ENCODE data around the gene CLASP2.

The CLASP2 gene

GRCh38 chr3:33488246-33488645, 229.8 kb downstream of the CLASP2 start:
- H3K27ac ChIP-seq (ENCODE audit: low read length) = no peak overlapping the region
- H4K20me1 ChIP-seq (ENCODE audit: insufficient read depth, low read length) = no peaks in the 10 kb centered on the region
- H2AFZ ChIP-seq (ENCODE audit: low read depth, low read length) = no peak overlapping the region
- no peaks in the 10 kb centered on the region for H3K79me2 ChIP-seq (ENCODE audit: low read length)
- no peaks in the 10 kb centered on the region for H3K9me3 ChIP-seq (ENCODE audit: insufficient read depth, low read length)
- TF ChIP-seq EZH2phosphoT487 (IDR thresholded peaks at IDR 0.05; ENCODE audit: low read depth) (no peak), CTCF (IDR thresholded peaks at IDR 0.05; ENCODE audit: low read depth, low read length) (no peak)
- no peak overlapping the region for H3K4me3 ChIP-seq (ENCODE audit: low read length)
- H3K4me1 ChIP-seq (ENCODE audit: low read length) = peaks cover 18% of the 10 kb centered on the region
- no peak overlapping the region for H3K4me2 ChIP-seq (ENCODE audit: low read length)
- H3K36me3 ChIP-seq (replicated peaks; ENCODE audit: low read depth, low read length) = peaks cover 9% of the 10 kb centered on the region
- H3K9ac ChIP-seq (ENCODE audit: low read length) = no peak overlapping the region
- no peaks in the 10 kb centered on the region for H3K27me3 ChIP-seq (ENCODE audit: low read depth, low read length)

- Histone ChIP-seq H2AFZ (ENCODE audit: low read depth, low read length) (no peak overlapping the region), H3K36me3 (replicated peaks; ENCODE audit: low read depth, low read length) (peaks cover 19% of the 10 kb centered on the region), H3K9ac (ENCODE audit: low read length) (no peak overlapping the region), H3K4me2 (ENCODE audit: low read length) (no peak overlapping the region), H3K79me2 (ENCODE audit: low read length) (no peaks in the 10 kb centered on the region), H3K4me3 (ENCODE audit: low read length) (no peak overlapping the region), H3K27ac (ENCODE audit: low read length) (no peak overlapping the region), H3K4me1 (ENCODE audit: low read length) (no peaks in the 10 kb centered on the region), H3K9me3 (ENCODE audit: insufficient read depth, low read length) (peaks cover 14% of the 10 kb centered on the region), H4K20me1 (ENCODE audit: insufficient read depth, low read length) (no peaks in the 10 kb centered on the region), H3K27me3 (ENCODE audit: low read depth, low read length) (no peaks in the 10 kb centered on the region)
- TF ChIP-seq CTCF (IDR thresholded peaks at IDR 0.05; ENCODE audit: low read depth, low read length) (no peak), EZH2phosphoT487 (IDR thresholded peaks at IDR 0.05; ENCODE audit: low read depth) (no peak)
These were observed 235.9 kb downstream of the CLASP2 start for GRCh38 chr3:33482111-33482521.

- no peaks in the 10 kb centered on the region for H3K9me3 ChIP-seq (ENCODE audit: insufficient read depth, low read length)
- no peaks in the 10 kb centered on the region for H3K4me1 ChIP-seq (ENCODE audit: low read length)
- no peak overlapping the region for H3K9ac ChIP-seq (ENCODE audit: low read length)
- H2AFZ ChIP-seq (ENCODE audit: low read depth, low read length) = no peak overlapping the region
- H3K79me2 ChIP-seq (ENCODE audit: low read length) = no peaks in the 10 kb centered on the region
- no peak overlapping the region for H3K4me2 ChIP-seq (ENCODE audit: low read length)
- TF ChIP-seq CTCF (IDR thresholded peaks at IDR 0.05; ENCODE audit: low read depth, low read length) (no peak), EZH2phosphoT487 (IDR thresholded peaks at IDR 0.05; ENCODE audit: low read depth) (no peak)
- H3K27me3 ChIP-seq (ENCODE audit: low read depth, low read length) = no peaks in the 10 kb centered on the region
- peaks cover 3% of the 10 kb centered on the region for H3K36me3 ChIP-seq (replicated peaks; ENCODE audit: low read depth, low read length)
- H3K4me3 ChIP-seq (ENCODE audit: low read length) = no peak overlapping the region
- no peak overlapping the region for H3K27ac ChIP-seq (ENCODE audit: low read length)
- no peaks in the 10 kb centered on the region for H4K20me1 ChIP-seq (ENCODE audit: insufficient read depth, low read length)
These were observed 243.2 kb downstream of the CLASP2 start for GRCh38 chr3:33474896-33475295.

GRCh38 chr3:33473813-33474212, 244.2 kb downstream of the CLASP2 start:
- no peaks in the 10 kb centered on the region for H3K36me3 ChIP-seq (replicated peaks; ENCODE audit: low read depth, low read length)
- no peak overlapping the region for H3K27ac ChIP-seq (ENCODE audit: low read length)
- H3K4me2 ChIP-seq (ENCODE audit: low read length) = no peak overlapping the region
- no peaks in the 10 kb centered on the region for H3K9me3 ChIP-seq (ENCODE audit: insufficient read depth, low read length)
- H3K27me3 ChIP-seq (ENCODE audit: low read depth, low read length) = no peaks in the 10 kb centered on the region
- TF ChIP-seq EZH2phosphoT487 (IDR thresholded peaks at IDR 0.05; ENCODE audit: low read depth) (no peak), CTCF (IDR thresholded peaks at IDR 0.05; ENCODE audit: low read depth, low read length) (no peak)
- no peaks in the 10 kb centered on the region for H4K20me1 ChIP-seq (ENCODE audit: insufficient read depth, low read length)
- no peaks in the 10 kb centered on the region for H3K79me2 ChIP-seq (ENCODE audit: low read length)
- no peaks in the 10 kb centered on the region for H3K4me1 ChIP-seq (ENCODE audit: low read length)
- H3K4me3 ChIP-seq (ENCODE audit: low read length) = no peak overlapping the region
- H3K9ac ChIP-seq (ENCODE audit: low read length) = no peak overlapping the region
- H2AFZ ChIP-seq (ENCODE audit: low read depth, low read length) = no peak overlapping the region
